HG02798 (cell line): ENCODE results near the gene LINC00305.

Experiments used
- ATAC-seq: cut with Tn5 transposase; IDR thresholded peaks from one replicate; pipeline ENCODE4 v1.9.1; 2021; ENCODE audit warnings: mild to moderate bottlenecking; ENCODE audit not compliant: unreplicated experiment, poor library complexity

Gene LINC00305

DNA sequence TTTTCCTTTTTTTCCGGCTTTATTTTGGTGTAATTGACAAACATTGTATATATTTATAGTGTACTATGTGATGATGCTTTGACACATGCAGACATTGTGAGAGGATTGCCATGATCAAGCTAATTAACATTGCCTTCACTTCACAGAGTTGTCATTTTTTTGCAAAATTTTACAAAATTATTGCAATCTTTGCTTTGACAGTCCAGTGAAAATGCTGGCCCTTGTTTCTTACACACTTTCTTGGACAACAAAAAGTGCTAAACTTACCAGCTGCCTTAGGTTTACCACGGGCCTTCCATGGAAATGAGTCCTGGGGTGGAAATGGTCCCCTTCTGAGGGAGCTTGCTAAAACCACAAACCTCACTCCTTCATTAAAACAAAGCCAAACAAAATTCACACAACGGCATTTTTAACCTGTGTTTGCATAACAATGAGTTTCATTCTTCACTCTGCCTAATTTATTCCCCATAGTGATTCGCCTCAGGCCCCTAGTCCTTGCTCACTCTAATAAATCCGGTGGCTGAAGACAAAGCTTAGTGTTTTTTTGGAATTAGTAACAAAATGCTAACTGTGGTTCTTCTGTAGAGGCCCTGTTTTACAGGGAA, 32.2 kb downstream of the LINC00305 start:
- no peak for ATAC-seq

DNA sequence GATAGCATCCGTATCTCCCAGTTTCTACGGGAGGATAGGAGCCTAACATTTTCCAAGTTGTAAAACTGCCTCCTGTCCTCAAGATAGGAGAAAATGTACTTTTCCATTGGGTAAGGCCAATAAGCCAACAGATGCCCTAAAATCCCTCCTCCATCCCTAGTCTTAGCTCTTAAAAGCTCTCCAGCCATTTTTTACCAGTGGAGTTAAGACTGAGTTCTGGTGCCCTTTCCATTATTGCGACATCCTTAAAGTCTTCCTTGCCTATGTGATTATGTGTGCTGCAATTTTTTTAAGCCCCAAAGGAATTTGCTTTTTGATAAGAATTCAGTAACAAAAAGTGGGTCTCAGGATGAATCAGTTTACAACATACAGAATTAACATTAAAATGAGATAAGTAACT, 33.0 kb downstream of the LINC00305 start:
- no peak for ATAC-seq

DNA sequence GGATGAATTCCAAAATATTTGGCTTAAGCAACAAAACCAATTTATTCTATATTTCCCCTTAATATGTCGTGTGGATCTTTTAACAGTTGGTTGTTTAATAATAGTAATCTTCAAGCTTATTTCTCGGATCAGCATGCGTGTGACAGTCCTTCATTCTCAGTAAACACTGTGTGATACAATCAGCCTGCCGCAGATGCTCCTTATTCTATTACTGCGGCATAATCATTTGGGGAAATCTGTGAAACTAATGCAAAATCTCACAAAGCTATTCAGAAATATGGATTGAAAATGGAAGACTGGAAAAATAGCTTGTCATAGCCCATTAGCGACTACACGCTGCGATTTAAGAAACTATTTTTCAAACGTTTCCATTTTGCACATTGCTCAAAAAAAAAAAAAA, 36.9 kb downstream of the LINC00305 start:
- ATAC-seq, result no peak

DNA sequence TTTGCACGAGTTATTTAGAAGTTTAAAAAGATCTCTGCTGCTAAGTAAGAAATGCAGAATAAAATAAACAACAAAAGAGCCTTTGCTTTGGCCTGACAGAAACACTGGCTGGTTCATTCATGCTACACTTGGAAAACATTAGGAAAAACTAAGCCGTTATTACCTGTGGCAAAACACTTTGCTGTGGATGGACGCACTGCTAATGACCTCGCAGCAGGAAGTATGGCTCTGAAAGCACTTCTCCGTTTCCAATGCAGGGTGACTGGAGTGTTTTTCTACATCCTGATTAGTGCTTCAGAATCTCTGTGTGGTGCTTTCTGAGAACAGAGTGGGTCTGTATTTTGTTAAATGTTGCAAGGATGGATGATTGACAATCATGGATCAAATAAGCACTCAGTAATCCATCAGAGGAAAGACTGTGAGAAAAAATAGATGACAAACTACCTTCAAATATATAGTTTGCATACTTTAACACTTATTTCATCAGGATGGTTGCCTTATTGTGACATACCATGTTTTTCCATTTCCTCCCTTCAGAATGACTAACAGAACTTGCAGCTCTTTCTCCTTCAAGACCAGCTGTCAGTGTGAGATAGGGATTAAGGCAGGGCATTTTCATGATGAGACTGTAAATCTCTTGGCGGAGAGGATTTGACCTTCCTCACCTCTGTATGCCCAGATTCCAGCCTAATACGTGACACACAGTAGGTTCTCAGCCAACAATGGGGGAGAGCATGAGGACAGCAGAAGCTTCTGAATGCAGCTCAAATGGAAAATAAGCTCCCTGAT, 38.0 kb downstream of the LINC00305 start:
- ATAC-seq, result no peak

DNA sequence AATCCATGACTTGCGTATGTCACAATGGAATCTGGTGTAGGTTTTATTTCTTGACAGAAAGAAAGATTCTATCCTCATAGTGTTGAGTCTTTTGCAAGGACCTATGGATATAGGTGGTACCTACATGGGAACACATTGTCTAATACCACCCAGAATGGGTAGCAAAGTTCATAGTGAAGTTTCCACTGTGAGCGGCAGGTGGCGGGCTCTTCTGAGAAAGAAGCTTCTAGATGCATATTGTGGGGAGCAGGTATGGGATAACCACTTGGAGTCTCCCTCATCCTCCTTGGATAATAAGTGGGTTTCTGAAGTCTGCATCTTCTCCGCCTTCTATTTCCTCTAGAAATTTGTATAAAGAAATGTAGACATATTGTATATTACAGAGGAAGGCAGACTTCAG, 44.9 kb downstream of the LINC00305 start:
- ATAC-seq, result no peak

DNA sequence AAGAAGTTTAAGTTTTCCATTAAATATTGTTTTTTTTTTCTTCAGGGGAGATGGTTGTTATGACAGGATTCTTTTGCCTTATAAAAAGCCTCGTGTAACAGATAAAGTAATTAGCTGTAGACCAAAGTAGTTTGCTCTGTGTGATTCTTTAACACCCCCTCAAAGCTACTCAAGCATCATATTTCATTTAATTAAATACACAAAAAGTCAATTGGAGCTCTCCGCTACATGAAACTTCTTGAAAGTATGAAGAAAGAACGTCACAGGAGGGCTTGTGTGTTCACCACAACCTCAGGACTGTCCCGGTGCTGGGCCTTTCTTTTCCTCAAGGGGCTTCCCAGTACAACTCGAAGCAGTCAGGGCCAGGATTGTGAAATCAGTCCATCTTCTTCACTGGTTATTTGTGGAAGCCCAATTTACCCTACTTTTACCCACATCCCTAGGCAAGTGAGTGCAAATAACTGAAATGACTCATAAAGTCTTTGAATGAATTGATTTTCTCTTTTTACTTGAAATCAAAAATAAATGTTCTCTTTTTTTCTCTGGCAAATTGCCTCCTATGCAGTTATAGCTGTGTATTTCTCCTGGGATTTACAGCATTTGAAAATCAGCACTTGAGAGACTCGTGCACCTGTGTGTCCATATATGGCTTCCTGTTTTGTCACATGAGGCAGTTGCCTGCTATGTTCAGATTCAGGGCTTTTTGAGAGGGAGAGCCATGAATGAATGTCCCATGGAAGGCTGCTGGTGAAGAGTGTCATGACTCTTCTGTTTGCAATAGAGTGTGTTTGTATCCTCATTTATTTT, 48.6 kb downstream of the LINC00305 start:
- ATAC-seq, result peak; percentile 58

DNA sequence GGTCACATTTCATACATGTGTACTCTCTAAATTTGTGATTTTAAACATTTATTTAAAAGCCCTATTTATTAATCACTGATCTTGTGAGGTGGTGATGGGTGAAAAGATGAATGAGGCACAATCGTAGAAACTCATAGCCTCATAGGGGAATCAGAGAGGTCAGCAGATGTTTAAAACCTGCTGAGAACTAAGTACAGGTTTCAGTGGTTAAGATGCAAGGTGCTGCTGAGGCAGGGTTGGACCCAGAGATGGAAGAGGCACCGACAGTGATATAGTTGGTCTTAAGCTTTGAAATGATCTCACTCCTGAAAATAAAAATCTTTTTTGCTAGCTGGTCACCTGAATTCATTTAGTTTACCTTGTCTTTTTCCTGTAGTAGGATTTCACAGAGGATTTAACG, 49.6 kb downstream of the LINC00305 start:
- ATAC-seq, result peak; percentile 69

DNA sequence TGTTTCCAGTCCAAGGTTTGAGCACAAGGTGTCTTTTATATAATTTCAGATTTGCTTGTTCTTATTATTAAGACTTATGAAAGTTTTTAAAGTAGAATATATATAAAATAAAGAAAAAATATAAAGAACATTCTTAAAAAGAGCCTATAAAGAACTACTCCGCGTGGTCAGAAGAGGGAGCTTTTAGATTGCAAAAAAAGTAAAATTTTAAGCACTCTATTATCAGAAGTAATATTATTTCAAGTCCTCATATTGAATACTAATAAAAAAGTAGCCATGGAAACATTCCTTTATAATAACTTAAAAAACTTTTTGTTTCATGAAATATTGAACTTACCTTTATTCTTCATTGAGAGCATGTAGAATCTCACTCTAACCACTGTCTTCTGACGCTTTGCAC, 51.4 kb downstream of the LINC00305 start:
- ATAC-seq, result no peak

DNA sequence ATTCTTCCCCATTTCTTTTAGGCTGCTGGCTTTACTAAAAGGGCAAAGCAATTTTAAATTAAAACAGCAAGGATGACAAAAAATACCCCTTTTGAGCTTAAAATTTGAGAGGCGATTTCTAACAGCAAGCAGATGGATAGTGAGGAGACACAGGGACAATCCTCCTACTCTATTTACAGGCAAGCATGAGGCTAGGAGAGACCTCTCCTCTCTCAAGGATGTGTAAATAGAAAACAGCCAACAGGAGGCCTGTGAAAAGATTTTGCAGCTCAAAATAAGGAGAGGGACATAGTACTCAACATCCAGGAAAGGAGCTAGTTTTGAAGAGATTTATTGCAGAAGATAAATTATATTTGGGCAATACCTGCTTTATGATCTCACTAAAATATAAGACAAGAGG, 53.8 kb downstream of the LINC00305 start:
- ATAC-seq, result no peak

DNA sequence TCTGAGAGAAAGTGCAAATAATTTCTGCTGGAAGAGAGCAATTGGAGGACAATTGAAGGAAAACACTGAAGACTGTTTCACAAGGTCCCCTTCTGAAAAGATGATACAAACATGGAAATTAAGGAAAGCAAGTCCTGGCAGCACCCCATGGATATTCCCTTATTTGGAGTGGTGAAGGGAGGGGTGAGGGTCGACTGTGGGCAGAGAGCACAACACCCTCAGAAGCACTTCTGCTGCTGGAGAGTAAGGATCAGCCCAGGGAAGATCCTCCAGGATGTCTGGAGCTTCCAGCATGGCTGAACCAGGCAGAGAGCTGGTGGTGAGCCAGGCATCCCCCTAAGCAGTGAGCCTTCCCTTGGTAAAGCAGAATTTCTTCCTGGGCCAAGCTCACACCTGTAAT, 54.7 kb downstream of the LINC00305 start:
- ATAC-seq, result no peak

DNA sequence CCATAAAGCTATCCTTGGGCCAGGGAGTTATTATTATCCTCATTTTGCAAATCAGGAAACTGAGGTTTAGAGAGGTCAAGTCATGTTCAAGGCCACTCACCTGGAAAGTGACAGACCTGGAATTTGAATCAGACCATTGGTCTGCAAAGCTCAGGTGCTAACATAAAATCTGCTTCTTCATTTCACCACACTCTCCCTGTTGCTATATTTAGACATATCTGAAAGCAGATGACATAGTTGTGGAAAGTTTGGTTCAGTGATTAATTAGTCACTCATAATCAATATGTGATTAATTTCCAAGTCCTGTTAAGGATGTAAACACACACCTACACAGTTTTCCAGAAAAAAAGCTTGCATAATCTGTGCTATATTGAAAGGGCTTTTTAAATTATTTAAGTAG, 57.4 kb downstream of the LINC00305 start:
- ATAC-seq, result no peak

DNA sequence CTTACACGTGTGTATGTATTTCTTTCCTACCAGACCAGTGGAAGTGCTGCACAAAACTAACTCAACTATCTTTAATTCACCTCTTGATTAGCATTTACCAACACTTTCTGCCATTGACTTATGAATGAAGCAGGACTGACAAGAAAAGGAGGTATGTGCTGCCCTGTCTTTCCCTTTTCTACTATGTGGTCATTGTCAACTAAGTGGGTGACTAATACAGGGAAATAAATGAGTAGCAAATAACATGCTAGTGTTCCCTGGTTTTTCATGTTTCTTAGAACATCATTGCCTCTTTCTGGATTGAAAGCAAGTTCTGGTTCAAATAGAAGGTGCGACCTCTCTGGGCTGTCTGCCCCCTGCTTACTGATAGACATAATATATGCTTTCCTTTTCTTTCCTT, 58.0 kb downstream of the LINC00305 start:
- ATAC-seq, result no peak

DNA sequence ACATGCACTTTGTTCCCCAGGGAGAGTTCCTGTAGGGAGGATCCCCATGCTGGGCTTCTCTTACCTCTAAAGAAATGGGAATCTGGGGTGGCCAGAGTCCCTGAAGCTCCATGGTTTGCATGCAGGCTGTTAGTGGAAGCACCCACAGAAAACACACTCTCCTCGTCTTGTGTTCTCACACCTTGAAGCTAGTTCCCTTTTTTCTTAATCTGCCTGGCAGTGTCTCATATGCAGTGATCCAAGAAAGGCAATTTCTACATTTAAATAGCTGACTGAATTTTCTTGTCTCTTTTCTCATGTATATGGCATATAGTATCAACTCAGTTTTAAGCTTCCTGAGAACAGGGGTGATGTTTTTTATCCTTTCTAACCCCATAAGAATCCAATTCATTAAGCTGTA, 65.0 kb downstream of the LINC00305 start:
- ATAC-seq, result no peak

DNA sequence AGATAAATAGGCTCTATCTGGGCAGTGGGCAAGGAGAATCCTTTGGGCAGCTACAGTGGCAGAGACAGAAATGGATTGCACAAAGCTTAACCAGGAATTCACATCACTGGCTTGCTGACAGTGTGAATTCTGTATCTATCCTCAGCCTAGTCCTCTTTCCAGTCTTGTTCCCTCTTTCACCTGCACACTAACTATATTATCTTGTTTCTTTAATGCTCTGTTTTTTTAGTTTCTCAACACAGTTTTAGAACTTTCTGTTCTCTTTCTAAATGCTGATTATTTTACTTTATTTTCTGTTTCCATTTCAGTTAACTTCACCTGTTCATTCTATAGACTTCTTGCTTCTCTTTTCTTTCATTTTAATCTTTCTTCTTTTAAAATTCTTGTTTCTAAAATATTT, 66.4 kb downstream of the LINC00305 start:
- ATAC-seq, result peak; percentile 31

DNA sequence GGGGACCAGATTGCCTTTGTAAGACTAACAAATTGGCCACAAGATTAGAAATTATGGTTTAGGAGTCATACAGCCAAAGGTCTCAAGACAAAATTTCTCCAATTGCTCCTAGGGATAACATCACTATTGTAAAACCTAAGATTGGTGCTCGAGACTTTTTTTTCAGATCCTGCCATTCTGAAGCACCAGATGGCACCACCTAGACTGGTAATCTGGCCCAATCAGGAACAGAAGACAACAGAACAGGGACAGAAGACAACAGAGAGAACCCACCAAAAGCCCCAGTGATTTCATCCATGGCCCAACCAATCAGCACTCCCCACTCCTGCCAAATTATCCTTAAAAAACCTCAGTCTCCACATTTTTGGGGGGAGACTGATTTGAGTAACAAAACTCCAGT, 66.8 kb downstream of the LINC00305 start:
- peak; percentile 20 for ATAC-seq

DNA sequence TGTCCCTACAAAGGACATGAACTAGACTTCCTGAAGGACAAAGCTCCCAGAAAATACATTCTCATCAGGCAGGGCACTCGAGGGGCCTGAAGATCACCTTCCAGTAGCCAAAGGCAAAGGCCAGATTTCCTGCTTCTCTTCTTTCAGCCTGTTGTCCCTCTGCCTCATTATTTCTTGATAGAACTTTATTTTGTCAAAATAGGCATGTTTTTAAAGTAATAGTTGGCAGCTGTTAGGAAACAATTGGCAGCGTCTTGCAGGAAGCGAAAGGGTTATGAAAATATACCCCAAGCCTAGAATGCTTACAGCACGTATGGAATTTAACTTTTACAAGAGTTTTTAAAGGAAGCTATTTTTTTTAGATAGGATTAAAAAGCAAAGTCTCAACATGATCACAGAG, 74.9 kb downstream of the LINC00305 start:
- ATAC-seq, result no peak

DNA sequence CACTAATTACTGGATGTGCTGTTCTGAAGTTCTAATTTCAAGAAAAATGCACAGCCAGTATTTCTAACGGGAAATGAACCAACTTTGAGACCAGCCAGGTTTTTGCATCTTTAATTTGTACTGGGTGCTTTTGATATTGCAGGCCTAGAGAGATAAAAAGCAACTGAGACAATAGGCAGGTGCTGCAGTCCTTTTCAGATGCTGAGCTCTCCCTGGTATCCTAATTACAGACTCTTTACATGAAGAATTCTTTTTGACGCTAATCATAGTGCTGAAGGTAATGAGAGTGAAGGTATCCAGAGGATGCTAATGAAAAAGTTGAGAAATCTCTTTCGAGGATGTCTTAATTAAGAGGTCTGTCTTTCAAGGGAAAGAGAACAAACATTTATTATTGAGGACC, 93.9 kb downstream of the LINC00305 start:
- ATAC-seq, result no peak

DNA sequence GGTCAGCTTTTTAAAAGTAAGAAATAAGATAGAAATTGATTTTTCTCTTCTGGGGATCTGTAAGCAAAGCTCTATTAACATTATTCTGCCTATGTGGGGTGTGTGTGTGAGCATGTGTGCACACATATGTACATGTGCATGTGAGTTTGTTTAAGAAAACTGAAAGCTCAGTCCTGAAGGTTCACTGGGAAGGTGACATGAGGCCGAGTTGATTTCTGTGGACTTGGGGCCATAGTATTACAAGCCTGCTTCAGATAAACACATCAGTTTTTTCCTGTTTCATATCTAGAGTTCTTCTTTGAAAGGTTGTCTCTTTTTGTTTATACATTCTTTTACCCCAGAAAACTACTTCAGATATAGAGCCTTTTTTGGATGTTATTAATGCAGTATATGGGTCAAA, 95.6 kb downstream of the LINC00305 start:
- ATAC-seq, result no peak

DNA sequence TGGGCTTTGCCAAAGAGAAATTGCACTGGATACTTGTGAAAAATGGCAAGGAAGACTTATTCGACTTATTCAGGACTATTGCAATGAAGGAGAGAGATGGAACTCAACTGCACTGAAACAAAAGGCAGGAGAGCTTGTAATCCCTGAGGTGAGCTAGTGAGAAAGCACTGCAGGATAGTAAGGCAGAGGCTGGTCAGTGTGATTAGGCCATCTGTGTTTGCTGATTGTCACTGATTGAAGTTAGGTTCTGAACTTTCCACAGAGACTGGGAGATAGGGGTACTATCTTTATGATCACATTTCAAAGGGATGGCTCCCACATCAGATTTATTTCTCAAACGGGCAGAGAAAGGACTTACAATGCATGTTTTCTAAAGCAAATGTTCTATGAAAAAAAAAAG, 96.1 kb downstream of the LINC00305 start:
- no peak for ATAC-seq

DNA sequence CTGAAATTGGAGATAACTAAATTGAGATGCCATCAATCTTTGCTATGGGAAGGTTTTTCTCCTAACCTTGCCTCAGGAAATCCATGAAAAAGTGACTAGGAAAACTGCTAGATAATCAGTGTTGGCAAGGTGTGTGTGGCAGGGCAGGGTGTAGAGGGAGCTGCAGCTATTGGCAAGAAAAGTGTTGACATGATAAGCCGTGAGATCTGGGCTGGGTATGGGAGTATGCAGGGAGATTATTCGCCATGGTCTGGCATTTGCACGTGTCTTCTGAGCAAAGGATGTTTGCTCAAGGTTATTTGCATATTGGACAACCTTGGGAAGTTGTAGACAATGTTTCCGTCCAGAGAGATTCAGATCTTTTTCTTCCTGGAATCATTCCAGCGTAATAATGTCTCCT, 104.3 kb downstream of the LINC00305 start:
- ATAC-seq, result no peak

DNA sequence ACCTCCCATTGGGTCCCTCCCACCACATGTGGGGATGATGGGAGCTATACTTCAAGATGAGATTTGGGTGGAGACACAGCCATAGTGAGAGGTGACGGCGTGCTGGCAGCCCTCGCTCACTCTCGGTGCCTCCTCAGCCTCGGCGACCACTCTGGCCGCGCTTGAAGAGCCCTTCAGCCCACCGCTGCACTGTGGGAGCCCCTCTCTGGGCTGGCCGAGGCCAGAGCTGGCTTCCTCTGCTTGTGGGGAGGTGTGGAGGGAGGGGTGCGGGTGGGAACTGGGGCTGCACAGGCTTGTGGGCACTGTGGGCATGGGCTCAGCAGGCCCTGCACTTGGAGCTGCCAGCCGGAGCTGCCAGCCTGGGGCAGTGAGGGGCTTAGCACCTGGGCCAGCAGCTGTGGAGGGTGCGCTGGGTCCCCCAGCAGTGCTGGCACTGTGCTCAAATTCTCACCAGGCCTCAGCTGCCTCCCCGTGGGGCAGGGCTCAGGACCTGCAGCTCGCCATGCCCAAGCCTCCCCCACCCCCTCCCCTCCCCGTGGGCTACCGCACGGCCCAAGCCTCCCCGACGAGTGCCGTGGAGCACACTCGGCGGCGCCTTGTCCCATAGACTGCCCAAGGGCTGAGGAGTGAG, 106.0 kb downstream of the LINC00305 start:
- no peak for ATAC-seq
